Islet precursor cell (in vitro differentiated cells): ENCODE measurements around the gene PLXNC1.

Experiments
- DNase-seq: peaks from one replicate; pipeline ENCODE4 v3.0.0-alpha.2; 2018

PLXNC1 gene

DNA sequence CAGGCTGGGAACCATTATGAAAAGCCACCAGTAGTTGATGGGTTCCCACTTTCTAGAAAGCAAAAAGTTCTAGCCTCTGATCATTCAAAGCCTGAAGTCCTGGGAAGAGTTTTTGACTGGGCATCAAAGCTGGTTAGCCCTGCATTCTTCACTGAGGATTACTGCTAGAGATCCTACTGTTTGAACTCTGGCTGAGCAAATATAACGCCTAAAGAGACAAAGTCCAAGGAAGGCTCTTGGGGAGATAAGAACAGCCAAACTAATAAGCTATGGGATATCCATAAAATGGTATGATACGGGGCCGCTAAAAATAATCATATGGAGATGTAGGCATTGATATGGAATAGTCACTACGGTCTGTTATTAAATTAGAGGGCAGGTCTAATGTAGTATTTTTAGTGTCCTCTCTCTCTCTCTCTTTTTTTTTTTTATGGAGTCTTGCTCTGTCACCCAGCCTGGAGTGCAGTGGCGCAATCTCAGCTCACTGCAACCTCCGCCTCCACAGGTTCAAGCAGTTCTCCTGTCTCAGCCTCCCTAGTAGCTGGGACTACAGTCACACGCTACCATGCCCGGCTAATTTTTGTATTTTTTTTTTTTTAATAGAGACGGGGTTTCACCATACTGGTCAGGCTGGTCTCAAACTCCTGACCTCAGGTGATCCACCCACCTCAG lies 35.5 kb downstream of the PLXNC1 start:
- no peak for DNase-seq

DNA sequence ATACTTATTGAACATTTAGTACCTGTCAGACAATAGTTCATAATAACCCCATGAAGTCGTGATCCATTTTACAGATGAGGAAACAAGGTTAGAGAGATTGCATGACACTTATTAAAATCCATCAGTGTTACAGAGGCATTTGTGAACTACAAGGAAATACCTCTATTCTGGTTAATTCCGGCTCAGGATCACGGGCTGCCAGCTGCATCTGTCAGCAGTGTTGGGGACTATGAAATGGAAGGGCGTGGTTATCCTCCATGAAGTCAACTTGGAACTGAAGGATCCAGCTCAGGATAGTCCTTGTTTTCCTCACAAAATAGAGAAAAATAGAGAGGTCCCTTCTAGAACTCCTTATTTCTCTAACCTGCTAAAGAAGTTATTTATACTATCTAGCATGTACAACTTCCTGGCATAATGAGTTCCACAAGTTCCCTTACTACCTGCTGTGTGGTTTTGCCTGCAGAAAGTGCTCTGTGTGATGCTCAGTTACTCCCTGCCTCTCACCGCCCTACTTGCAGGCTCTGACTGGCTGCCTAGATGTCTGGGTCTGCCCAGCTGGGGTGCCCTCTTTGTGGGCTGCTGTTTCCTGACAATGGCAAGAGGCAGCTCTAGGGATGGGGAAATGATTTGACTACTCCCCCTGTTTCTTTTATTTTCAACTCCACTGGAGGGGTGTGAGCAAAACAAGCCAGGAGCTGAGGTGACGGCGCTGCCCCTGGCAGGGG lies 36.8 kb downstream of the PLXNC1 start:
- DNase-seq, result no peak

DNA sequence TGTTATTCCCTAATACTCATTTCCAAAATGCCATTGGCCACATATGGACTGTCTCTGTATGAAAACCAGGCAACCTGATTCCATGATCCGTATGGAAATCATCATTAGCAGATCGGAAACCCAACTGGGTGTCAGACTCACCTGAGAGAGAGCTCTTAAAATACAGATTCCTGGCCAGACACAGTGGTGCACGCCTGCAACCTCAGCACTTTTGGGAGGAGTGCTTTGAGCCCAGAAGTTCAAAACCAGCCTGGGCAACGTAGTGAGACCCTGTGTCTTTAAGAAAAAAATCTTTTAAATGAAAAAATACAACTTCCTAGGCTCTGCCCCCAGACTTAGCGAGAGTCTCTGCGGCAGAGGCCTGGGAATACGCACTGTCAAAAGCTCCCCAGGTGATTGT lies 37.4 kb downstream of the PLXNC1 start:
- no peak for DNase-seq

DNA sequence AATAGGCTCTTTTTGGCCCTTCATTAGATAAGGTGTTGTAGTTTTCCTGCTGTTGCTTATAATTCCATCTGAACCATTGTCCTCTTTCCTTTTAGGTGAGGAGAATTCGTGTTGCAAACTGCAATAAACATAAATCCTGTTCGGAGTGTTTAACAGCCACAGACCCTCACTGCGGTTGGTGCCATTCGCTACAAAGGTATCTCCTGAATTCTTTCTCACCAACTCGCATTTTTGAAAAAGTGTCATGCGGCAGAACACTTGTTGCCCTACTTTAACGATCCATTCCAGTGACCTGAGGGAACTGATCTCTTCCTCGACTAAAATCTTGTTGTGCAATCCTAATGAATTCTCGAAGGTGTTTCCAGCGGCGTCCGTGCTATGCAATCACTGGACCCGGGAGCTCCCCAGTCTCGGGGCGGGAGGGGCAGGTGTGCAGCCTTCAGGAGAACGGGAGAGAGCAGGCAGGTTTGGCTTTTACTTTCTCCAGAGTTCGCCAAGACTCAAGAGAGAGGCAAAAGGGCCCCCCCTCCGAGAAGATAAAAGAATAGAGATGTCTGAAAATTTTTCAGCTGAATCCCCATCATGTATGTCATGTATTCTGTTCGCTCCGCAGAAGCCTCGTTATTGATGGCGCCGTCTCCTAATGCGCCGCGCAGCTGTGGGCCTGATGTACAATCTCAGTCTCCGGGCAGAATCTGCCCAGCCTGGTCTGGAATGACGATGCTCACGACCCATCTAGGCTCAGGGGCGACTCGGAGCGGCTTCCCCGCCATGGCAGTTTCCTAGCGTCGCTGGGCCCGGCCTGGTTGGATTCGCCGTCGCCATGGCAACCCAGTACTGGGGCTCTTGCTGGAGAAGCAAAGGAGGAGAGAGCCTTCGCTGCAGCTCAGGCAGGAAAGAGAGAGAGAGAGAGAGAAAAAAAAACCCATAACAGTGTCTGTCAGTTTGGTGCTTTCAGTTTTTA lies 38.2 kb downstream of the PLXNC1 start:
- peak; percentile 89 for DNase-seq

DNA sequence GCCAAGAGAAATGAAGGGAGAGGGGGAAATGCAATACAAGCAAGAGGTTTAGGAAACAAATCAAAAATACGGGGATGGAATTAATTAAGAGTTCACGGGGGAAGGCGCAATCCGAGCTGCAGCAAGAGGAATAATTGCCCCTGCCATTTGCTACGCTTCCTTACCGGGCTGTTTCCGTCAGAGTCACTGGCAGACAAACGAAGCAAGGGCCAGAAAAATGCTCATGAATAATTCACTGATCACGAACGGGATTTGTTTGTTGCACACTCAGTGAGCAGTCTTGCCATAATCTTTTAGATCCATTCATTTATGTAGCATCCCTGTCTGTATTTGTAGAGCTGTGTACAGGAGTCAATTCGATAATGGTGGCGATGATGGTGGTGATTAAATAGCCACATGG lies 39.0 kb downstream of the PLXNC1 start:
- no peak for DNase-seq

DNA sequence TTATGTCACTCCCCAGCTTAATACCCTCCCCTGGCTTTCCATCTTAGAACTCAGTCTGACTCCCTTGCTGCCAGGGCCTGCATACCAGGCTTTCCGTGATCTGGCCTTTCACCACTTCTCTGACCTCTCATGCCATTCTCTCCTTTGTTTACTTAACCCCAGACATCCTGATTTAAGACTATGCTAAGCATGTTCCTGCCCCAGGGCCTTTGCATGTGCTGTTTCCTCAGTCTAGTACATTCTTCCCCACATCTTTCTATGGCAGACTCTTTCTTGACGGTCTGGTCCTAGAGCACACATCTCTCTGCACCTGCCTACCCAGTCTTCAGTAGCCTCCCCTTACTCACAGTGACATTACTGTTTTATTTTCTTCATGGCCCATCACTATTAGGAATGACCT lies 42.2 kb downstream of the PLXNC1 start:
- DNase-seq, result no peak

DNA sequence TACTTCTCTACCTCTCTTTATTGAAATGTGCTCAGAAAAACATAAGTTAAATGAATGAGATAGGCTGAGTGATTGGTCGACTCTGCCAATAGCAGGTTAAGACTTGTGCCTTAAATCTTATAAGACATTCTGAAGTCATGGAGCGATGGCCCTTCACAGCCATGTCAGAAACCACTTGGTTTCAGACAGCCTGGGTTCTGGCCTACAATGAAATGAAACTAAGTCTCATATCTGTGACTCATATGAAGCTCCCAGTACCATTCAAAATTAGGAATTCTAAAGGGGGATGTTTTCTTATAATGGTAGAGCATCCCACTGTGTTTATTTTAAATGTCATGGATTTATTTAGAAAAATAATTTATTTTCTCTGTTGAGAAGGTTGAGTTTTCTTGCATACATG lies 42.6 kb downstream of the PLXNC1 start:
- no peak for DNase-seq

DNA sequence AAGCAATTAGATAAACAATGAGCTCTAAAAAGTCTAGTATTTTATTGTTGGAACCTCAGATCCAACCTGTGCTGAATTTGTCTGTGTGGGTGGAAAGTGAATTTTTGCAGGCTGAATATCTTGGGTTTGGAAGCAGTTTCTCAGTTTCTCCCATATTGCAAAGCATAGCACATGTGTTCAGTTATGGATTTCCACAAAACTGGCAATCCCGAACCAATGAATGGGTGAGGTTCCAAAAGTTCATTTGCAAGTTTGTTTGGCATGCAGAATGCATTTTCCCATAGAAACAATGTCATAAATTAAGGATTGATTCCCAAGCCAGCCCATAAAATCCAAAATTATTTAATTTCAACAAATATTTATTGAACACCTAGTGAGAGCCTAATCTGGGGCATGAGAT lies 43.4 kb downstream of the PLXNC1 start:
- DNase-seq, result no peak

DNA sequence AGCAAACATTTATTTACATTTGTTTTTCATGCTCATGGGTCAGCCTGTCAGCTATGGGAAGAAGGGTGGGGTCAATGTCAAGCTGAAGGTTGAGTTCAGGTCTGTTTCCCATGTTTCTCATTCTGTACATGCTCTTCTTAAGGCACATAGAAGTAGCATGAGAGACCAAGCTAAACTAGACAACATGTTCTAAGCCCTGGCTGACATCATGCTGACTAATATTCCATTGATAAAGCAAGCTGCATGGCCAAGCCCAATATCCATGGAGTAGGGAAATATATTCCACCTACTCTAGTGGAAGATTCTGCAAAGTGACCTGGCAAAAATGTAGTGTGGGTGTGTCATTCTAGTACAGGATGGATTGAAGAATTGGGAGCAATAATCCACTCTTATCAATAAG lies 44.1 kb downstream of the PLXNC1 start:
- DNase-seq, result no peak

DNA sequence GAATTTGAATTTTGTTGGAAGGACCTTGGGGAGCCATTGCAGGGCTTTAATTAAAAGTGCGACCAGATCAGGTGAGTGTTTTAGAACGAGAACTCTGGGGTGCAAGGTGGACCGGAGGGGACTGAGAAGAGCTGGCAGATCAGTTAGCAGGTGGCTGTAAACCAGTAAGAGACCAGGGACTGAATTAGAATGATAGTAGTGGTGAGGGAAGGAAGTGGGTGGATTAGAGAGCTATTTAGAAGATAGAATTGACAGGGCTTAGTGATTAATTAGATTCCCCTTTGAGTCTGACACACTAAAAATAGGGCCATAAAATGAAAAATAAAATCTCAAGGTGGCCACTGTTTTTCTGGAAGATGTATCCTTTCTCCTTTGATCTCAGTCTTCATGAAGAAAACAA lies 44.8 kb downstream of the PLXNC1 start:
- DNase-seq, result no peak

DNA sequence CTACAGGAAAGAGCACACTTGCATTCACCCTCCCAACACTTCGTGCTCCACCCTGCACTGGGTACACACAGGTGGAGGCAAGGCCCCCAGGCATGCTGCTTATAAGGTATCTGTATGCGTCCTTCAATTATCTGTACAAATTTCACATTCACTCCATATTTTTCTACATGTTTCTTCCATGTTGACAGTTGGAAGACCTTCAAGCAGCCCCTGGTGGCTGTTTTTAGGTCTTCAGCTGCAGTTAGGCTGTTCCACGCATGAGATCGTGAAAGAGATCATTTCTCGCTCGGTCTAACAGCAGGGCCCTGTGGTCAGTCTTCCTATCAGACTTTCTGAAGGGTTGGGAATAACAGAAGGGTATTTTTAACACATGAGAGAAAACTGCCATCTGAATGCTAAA lies 47.1 kb downstream of the PLXNC1 start:
- DNase-seq, result no peak

DNA sequence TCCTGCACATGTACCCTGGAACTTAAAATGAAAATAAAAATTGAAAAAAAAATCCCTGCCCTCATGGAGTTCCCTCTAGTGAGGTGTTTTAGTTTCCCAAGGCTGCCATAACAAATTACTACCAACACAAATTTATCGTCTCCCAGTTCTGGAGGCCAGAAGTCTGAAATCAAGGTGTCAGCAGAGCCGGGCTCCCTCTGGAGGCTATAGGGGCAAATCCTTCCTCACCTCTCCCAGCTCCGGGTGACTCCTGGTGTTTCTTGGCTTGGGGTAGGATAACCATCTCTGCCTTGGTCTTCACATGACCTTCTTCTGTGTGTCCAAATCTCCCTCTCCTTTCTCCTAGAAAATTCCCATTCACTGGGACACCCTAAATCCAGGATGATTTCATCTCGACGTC lies 50.1 kb downstream of the PLXNC1 start:
- DNase-seq, result no peak

DNA sequence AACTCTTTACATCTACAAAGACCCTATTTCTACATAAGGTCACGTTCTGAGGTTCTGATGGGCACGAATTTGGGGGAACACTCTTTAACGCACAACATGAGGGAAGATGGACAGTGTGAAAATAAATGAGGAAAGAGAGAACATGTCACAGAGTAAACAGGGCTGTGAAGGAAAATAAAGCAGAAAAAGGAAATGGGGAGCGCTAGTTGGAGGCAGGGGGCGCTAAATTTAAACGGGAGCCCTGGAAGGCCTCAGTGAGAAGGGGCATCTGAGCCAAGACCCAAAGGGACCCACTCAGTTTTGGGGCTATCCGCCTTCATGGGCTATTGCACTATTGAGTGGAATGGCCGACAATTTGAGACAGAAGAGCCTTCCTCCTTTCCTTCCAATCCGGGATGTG lies 50.5 kb downstream of the PLXNC1 start:
- DNase-seq, result no peak

DNA sequence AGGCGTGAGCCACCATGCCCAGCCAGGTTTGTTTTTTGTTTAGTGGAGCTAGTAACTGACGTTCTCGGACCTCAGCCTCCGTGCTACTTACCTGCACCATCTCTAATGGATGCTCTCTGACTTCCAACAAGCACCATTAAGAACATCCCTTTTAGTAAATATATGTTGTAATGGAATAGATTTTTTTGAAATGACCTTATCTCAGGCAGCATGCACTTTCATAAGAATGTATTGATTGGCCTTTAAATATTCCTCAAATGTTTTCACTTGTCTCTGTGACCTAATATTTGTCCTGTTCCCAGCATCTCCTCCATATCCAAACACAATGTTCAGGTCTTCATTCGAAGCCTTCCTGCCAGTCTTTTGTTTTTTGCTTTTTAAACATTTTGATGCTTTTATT lies 51.7 kb downstream of the PLXNC1 start:
- no peak for DNase-seq

DNA sequence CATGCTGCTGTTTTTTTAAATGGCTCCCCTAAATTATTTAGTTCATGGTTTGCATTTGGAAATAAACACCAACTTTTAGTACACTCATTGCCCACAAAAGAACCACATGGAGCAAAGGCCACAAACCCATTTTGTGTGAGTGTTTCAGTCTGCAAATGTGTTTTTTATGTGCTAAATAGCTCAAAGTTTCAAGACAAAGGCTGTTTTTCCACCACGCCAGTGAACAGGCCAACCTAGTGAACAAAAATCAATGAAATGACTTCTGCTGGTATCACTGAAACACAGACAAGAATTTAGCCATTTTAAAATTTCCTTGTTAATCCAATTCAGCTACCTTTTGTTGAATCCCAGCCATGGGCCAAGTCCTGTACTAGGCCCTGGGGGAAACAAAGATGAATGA lies 52.3 kb downstream of the PLXNC1 start:
- no peak for DNase-seq

DNA sequence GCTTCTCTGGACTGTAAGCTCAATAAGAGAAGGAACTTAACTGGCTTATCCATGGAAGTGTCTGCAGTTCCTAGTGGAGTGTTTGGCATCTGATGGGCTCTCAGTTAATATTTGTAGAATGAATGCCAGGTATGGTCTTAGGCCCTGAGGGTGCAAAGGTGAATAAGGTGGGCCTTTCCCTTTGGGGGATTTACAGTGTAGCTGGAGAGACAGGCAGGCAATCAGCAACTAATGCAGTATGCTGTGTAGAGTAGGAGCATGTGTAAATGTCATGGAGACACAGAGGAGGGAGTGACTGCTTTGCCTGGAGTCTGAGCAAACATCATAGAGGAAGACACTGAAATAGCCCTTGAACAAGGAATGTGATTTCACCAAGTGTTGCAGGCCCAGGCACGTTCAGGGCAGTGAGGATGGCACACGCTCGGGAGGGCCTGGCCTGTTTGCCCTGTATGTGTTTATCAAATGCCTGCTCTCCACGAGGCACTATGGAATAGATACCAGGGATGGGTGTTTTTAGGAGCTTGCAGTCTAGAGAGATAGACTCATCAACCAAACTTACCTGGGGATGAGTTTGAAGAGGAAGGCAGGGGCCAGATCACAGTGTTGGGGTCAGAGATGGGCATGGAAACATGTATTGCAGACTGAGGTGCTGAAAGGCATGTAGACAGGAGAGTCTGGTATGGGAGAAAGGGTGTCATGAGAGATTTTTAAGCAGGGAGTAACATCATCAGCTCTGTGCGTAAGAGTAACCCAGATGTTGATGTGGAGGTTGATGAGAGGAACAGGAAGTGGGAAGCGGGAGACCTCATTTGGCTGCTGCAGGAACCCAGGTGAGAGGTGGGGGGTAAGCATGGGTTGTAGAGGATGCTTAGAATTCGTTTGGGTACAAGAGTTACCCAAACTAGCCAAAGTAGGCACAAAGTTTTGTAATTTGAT lies 54.1 kb downstream of the PLXNC1 start:
- DNase-seq, result peak; percentile 48

DNA sequence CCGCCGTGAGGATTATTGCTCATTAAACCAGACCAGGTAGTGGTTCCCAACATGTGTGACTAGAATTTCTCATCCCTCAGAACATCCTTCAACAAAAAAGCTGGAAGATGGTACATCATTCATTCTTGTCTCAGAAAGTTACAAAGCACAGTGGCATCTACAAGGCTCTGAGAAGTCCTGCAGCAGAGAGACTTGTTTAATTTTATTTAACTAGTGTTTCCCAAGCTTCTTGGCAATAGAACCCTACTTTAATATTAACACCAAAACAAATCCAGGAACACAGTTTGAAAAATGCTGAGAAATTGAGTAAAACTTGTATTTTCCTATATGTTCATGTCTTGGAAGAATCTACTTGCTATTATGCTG lies 54.8 kb downstream of the PLXNC1 start:
- no peak for DNase-seq

DNA sequence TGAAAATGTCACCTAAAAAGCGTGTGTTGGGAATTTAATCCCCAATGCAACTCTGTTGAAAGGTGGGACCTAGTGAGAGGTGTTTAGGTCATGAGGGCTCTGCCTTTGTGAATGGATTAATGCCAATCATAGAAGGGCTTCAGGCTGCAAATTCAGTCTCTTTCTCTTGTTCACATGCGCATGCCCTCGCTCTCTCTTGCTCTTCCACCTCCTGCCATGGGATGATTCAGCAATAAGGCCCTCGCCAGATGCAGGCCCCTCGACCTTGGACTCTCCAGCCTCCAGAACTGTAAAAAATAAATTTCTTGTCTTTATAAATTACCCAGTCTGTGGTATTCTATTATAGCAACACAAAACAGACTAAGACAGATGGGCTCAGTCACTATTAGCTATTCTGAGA lies 55.4 kb downstream of the PLXNC1 start:
- DNase-seq, result no peak

DNA sequence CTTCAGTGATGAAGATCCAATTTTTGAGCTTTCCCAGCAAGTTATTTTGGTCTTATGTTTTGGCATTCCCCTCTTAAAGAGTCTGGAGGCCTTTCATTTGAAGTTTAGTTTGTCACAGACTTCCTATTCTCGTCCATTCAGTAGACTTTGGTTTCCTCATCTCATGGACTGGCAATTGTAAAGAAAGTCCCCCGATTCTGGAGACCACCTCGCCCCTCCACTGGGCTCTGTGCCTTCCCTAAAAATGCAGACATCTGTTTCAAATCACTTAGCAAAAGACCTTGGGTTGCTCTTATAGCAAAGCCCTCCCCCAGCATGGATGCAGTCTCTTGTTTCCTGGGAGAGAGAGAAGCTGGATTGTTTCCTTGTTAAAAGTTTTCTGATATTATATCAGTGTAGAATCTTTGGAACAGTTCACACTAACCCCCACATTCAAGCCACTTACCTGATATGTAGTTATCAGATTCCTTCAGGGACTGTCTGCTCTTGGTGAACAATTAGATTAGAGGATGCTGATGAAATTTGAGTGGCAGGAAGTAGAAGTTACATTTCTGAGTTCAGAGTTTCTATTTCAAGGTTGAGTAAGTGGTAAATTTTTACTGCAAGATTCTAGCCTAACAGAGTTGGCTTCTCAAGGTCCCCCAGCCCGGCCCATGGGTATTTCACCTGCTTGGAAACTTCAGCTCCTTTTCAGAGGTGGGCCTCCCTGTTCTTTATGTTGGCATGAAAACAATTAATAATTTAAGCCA lies 56.3 kb downstream of the PLXNC1 start:
- peak; percentile 23 for DNase-seq

DNA sequence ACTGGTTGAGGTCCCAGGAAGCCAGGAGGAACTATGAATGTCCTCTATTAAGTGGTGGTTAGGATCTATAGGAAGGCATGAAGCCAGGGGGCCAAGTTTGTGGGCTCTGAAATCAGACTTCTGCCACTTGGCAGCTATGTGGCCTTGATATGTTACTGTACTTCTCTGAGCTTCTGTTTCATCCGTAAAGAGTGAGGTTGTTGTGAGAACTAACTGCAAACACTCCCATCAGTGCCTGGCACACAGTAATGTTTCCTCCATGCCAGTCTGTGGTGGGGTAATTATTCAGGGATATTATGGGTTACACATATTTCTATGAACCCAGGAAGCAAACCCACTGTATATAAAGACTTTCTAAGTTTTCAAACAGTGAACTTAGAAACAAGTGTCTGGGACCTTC lies 57.4 kb downstream of the PLXNC1 start:
- peak; percentile 35 for DNase-seq

DNA sequence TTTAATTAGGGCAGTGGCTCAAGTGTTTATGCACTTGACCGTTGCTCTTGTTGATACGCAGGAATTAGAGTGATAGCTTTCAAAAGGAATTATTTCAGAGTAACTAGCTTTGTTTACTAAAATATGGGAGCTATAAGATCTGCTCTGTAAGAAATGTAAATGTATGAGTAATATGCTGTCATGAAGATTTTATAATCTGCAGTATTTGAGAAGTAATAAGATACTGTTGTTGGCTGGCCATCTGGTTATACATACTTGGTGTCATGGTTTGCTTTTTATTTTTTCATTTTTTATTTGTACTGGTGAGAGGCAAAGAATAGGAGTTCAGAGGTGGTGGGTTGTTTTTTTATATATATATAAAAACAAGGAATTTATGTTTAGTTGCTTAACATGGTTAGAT lies 58.5 kb downstream of the PLXNC1 start:
- DNase-seq, result no peak

DNA sequence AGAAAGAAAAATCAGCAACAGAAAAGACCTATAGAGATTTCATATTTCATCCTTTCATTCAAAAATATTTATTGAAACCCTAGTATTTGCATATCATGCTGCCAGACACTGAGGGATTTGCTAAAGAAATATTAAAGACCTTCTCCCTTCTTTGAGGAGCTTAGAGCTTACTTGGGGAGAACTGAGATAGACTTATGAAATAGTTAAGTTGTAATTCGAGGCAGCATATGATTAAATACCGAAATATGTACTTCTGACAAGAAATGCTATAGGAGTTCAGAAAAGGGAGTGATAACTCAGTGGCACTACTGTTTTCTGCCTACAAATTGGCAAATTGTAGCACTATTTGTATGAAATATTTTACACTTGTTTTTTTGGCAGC lies 59.1 kb downstream of the PLXNC1 start:
- no peak for DNase-seq
